GM12878 (cell line): Measurements from ENCODE around the gene RALGPS1. TPM values are rescaled to one million over a fixed set of nuclear protein-coding genes. Genes with fewer than 3 reads are reported as not detected.

ENCODE experiments used
- ATAC-seq: fragments of 200-7000 bp; cut with Tn5 transposase; 3 replicates; pipeline ENCODE4 v1.9.1; 2020; ENCODE audit warnings: mild to moderate bottlenecking, moderate library complexity
- BruUV-seq: library from RNA; stranded (reverse); fragments of 400-500 nt; replicated peaks from 2 replicates; lab custom pipeline; 2021; lab: Mats Ljungman, UMichigan
- CTCF ChIA-PET: fragments of 300-600 bp; sonication (Branson Sonifier 250); formaldehyde crosslinking; extraction: SDS; loops from one replicate; lab custom pipeline; 2021; ENCODE audit warnings: inconsistent platforms; lab: Yijun Ruan, JAX
- POLR2A ChIA-PET: fragments of 350-600 bp; formaldehyde crosslinking; extraction: SDS; loops from one replicate; lab custom pipeline; 2021; ENCODE audit warnings: inconsistent platforms; lab: Charles Lee
- RAD21 ChIA-PET: fragments of 300-600 bp; sonication (Branson Sonifier 250); formaldehyde crosslinking; loops from one replicate; lab custom pipeline; 2023; ENCODE audit warnings: antibody characterized with exemption; ENCODE audit not compliant: unreplicated experiment; lab: Charles Lee
- SMC1A ChIA-PET: fragments of 300-600 bp; sonication (Branson Sonifier 250); formaldehyde crosslinking; loops from one replicate; lab custom pipeline; 2023; ENCODE audit not compliant: unreplicated experiment, uncharacterized antibody; lab: Charles Lee
- DNase-seq: peaks from one replicate; pipeline ENCODE4 v3.0.0-alpha.2; 2011; ENCODE audit warnings: low read depth, low spot score
- FAIRE-seq: peaks from 3 replicates; lab custom pipeline; 2011; peaks lifted over from hg19 to GRCh38; lab: Jason Lieb, UNC
- H2AFZ ChIP-seq: 2 replicates; pipeline ENCODE4 v1.6.0; 2011; ENCODE audit warnings: low read depth, low read length, control low read depth; ENCODE audit not compliant: control insufficient read depth
- H3K27ac ChIP-seq: 2 replicates; pipeline ENCODE4 v1.5.1; 2011; ENCODE audit warnings: control low read depth; ENCODE audit not compliant: control insufficient read depth, insufficient read depth
- H3K27me3 ChIP-seq, 2 experiments: replicated peaks in 1 of 2; 2 replicates each; pipeline versions ENCODE4 v1.6.0 to v1.6.1; 2011; ENCODE audit warnings: low read length in 1 of 2; ENCODE audit not compliant: control insufficient read depth in 2 of 2, insufficient read depth in 2 of 2
- H3K36me3 ChIP-seq, 2 experiments: 2 replicates each; pipeline ENCODE4 v1.5.1; 2011; ENCODE audit warnings: low read length in 1 of 2; ENCODE audit not compliant: control insufficient read depth in 2 of 2, insufficient read depth in 2 of 2
- H3K4me1 ChIP-seq: 2 replicates; pipeline ENCODE4 v1.6.1; 2011; ENCODE audit warnings: mild to moderate bottlenecking, low read length, moderate library complexity, mixed read lengths; ENCODE audit not compliant: control insufficient read depth, insufficient read depth
- H3K4me2 ChIP-seq: 2 replicates; pipeline ENCODE4 v1.6.0; 2011; ENCODE audit warnings: control low read depth; ENCODE audit not compliant: control insufficient read depth, insufficient read depth
- H3K4me3 ChIP-seq: fragments of 200-600 bp; sonication (generic); 2 replicates; pipeline ENCODE4 v1.5.1; 2016
- H3K79me2 ChIP-seq: 2 replicates; pipeline ENCODE4 v1.6.0; 2011; ENCODE audit warnings: low read length; ENCODE audit not compliant: control insufficient read depth, insufficient read depth
- H3K9ac ChIP-seq: 2 replicates; pipeline ENCODE4 v1.8.0; 2011; ENCODE audit warnings: low read length, control low read depth, mixed read lengths; ENCODE audit not compliant: control insufficient read depth, insufficient read depth
- H3K9me3 ChIP-seq: replicated peaks from 3 replicates; pipeline ENCODE4 v1.5.1; 2011; ENCODE audit warnings: mild to moderate bottlenecking, low read length; ENCODE audit not compliant: control insufficient read depth, insufficient read depth
- H4K20me1 ChIP-seq: 2 replicates; pipeline ENCODE4 v1.6.0; 2011; ENCODE audit not compliant: control insufficient read depth, insufficient read depth
- BACH1 ChIP-seq: fragments of 450-650 bp; IDR thresholded peaks from 2 replicates; pipeline ENCODE4 v1.6.1; 2017; ENCODE audit warnings: mild to moderate bottlenecking, borderline replicate concordance
- E2F8 ChIP-seq: fragments of 450-650 bp; IDR thresholded peaks from 2 replicates; pipeline ENCODE4 v1.6.1; 2018; ENCODE audit warnings: mild to moderate bottlenecking, low read depth, moderate library complexity; ENCODE audit not compliant: partially characterized antibody
- KAT2A ChIP-seq: conservative IDR thresholded peaks from 2 replicates; pipeline ENCODE4 v1.6.1; 2011; ENCODE audit warnings: low read depth, low read length; ENCODE audit not compliant: control insufficient read depth
- NFYB ChIP-seq: IDR thresholded peaks from 2 replicates; pipeline ENCODE4 v1.6.1; 2011; ENCODE audit warnings: low read depth, mild to moderate bottlenecking, low read length, improper control_type of control experiment, moderate library complexity; ENCODE audit not compliant: insufficient read depth
- RB1 ChIP-seq: fragments of 450-650 bp; formaldehyde crosslinking; IDR thresholded peaks from 2 replicates; pipeline ENCODE4 v1.6.1; 2017; ENCODE audit warnings: mild to moderate bottlenecking, borderline replicate concordance
- USF1 ChIP-seq: IDR thresholded peaks from 2 replicates; pipeline ENCODE4 v1.6.1; 2011; ENCODE audit warnings: borderline replicate concordance, low read depth, mild to moderate bottlenecking, moderate library complexity, mixed read lengths, low read length; ENCODE audit not compliant: insufficient read depth; ENCODE audit errors: extremely low read length
- ZBTB4 ChIP-seq: fragments of 450-650 bp; formaldehyde crosslinking; IDR thresholded peaks from 2 replicates; pipeline ENCODE4 v1.4.0; 2022; ENCODE audit warnings: mild to moderate bottlenecking, moderate library complexity
- ZNF687 ChIP-seq: fragments of 450-650 bp; IDR thresholded peaks from 2 replicates; pipeline ENCODE4 v1.6.1; 2017; ENCODE audit warnings: mild to moderate bottlenecking, moderate library complexity
- WGBS: methylation state at CpG from one replicate; pipeline ENCODE4 v1.1.6; 2016; ENCODE audit warnings: low lambda C conversion rate; ENCODE audit not compliant: insufficient replicate concordance, insufficient coverage; ENCODE audit errors: missing lambda C conversion rate; 5-methylcytosine and 5-hydroxymethylcytosine counted together
- in situ Hi-C: fragments of 300-500 bp; cut with MboI; formaldehyde crosslinking; loops from 9 replicates; pipeline ENCODE4 v1.14.3; 2018; ENCODE audit warnings: mixed read lengths
- intact Hi-C: fragments of 100-400 bp; cut with micrococcal nuclease; formaldehyde crosslinking; loops from one replicate; pipeline ENCODE4 v1.14.2; 2022; ENCODE audit not compliant: unreplicated experiment
- polyA plus RNA-seq, 11 experiments: library from polyadenylated mRNA; depleted of rRNA in 4 of 11; unstranded in 6 of 11; stranded (reverse) in 5 of 11; fragments of >200 nt; fragmentation: Nextera tagmentation in 4 of 11; fragmentation: Illumina TruSeq in 1 of 11; extraction: Ambion mirVana in 4 of 11; extraction: Trizol in 1 of 11; gene quantifications; 1 replicate in 1 of 11; 2 replicates in 10 of 11; pipeline versions ENCODE4 v1.2.1 to v1.2.3, GENCODE V29; 2011 to 2016; ENCODE audit warnings: inconsistent platforms in 2 of 11, missing spikeins in 2 of 11, low read depth in 1 of 11
- total RNA-seq, 4 experiments: library from RNA; depleted of rRNA in 3 of 4; stranded (reverse); fragments of >200 nt in 3 of 4; fragmentation: Illumina TruSeq in 1 of 4; extraction: Trizol in 1 of 4; gene quantifications; 2 replicates each; pipeline versions ENCODE4 v1.2.1 to v1.2.3, GENCODE V29; 2013 to 2021

RALGPS1 gene
- total and polyA plus RNA-seq, 10 of the 15 experiments (the other 5 are each of a cell fraction or from before 2014, with no cell fraction given) = 0.13 to 5.6 (median 2.7) TPM

GRCh38 chr9:127184641-127185040, 270.1 kb downstream of the RALGPS1 start:
- Histone ChIP-seq H3K4me3 (no peak overlapping the region), H3K36me3 (no peaks in the 10 kb centered on the region), H3K27ac (peak overlapping the region; percentile 88), H3K27me3 (no peaks in the 10 kb centered on the region), H4K20me1 (no peaks in the 10 kb centered on the region), H3K9me3 (no peaks in the 10 kb centered on the region), H3K79me2 (no peaks in the 10 kb centered on the region), H2AFZ (no peak overlapping the region; the same call in 1 of the 2 replicates), H3K9ac (peak overlapping the region; percentile 60), H3K4me2 (peak overlapping the region; percentile 1; the same call in 1 of the 2 replicates), H3K4me1 (peaks cover 34% of the 10 kb centered on the region)
- no peak for DNase-seq
- CTCF ChIA-PET = interaction anchor here (0.8 to 11.2 kb wide), 13 partner anchors 11 to 219 kb away, joined by 3 to 174 read pairs (median 5); no protein-coding TSS in a partner anchor
- SMC1A ChIA-PET = interaction anchor here (1.0 to 28.2 kb wide), 15 partner anchors 9 to 243 kb away, joined by 3 to 812 read pairs (median 7); partner anchors contain the start of gene ANGPTL2
- WGBS = 82% methylated on average over 10 of the region's 10 CpGs
- RAD21 ChIA-PET = interaction anchor here (1.0 to 17.4 kb wide), 17 partner anchors 9 to 244 kb away, joined by 3 to 515 read pairs (median 10); no protein-coding TSS in a partner anchor
- no peak for FAIRE-seq
- intact Hi-C loops (loop anchor here (1.0 kb wide), 3 partner anchors 14 to 179 kb away; no protein-coding TSS in a partner anchor), in situ Hi-C loops (no loop called here)
- no peak for ATAC-seq
- POLR2A ChIA-PET = interaction anchor here (0.6 to 11.1 kb wide), 12 partner anchors 11 to 572 kb away, joined by 4 to 270 read pairs (median 10); no protein-coding TSS in a partner anchor
- no TSS peak for BruUV-seq
- TF ChIP-seq RB1 (0 out of 2 replicates have a peak, but pooled peaks have one; percentile 22), BACH1 (no peak), E2F8 (no peak), ZBTB4 (CRISPR knock-in tag) (0 out of 2 replicates have a peak, but pooled peaks have one; percentile 49), KAT2A (no peak), NFYB (no peak), USF1 (no peak), ZNF687 (no peak)
